Tibial artery (tissue), 4 donors: ENCODE data around the gene TMPRSS13.
A peak's percentile ranks its signal among the peaks of the same experiment; 100 is the strongest.
"Not testable (repeated sequence)": the region's sequence is repeated elsewhere in the genome, so short reads cannot be mapped to it uniquely, and the experiment has no call there.

Experiments
- DNase-seq, 2 donors: peaks; one replicate each; pipeline ENCODE4 v3.0.0-alpha.2; 2019
- H3K27ac ChIP-seq, 2 donors: fragments of 200-600 bp; sonication (generic) in 1 of 2; 1 replicate in 1 of 2; 2 replicates in 1 of 2; pipeline ENCODE4 v1.5.1; 2018 to 2019; ENCODE audit warnings: mild to moderate bottlenecking in 1 of 2
- H3K27me3 ChIP-seq, 2 donors: fragments of 200-600 bp; sonication (generic) in 1 of 2; one replicate each; pipeline versions ENCODE4 v1.5.1 to v1.6.0; 2016 to 2019
- H3K36me3 ChIP-seq, 3 donors: fragments of 200-600 bp; sonication (generic) in 2 of 3; one replicate each; pipeline ENCODE4 v1.5.1; 2016 to 2019; ENCODE audit warnings: mild to moderate bottlenecking in 2 of 3
- H3K4me1 ChIP-seq, 4 donors: fragments of 200-600 bp; sonication (generic) in 2 of 4; 1 replicate in 3 of 4; 2 replicates in 1 of 4; pipeline ENCODE4 v1.5.1; 2016 to 2019
- H3K4me3 ChIP-seq, 2 donors: fragments of 200-600 bp; sonication (generic) in 1 of 2; 1 replicate in 1 of 2; 2 replicates in 1 of 2; pipeline ENCODE4 v1.5.1; 2018 to 2019; ENCODE audit warnings: mild to moderate bottlenecking in 2 of 2
- H3K9me3 ChIP-seq, 3 donors: fragments of 200-600 bp; sonication (generic) in 1 of 3; one replicate each; pipeline ENCODE4 v1.5.1; 2016 to 2019
- intact Hi-C: fragments of 100-400 bp; cut with DNase I; formaldehyde crosslinking; loops from one replicate; pipeline ENCODE4 v1.15.0; 2023; ENCODE audit warnings: low total_unique reads
- TF ChIP-seq, protein P1 (sequence below), 2 experiments: fragments of 200-600 bp in 1 of 2; fragments of 450-650 bp in 1 of 2; IDR thresholded peaks; one replicate each; pipeline ENCODE4 v1.5.1; 2017 to 2019; ENCODE audit warnings: antibody characterized with exemption in 2 of 2, mild to moderate bottlenecking in 1 of 2, moderate library complexity in 1 of 2

TMPRSS13 gene

DNA sequence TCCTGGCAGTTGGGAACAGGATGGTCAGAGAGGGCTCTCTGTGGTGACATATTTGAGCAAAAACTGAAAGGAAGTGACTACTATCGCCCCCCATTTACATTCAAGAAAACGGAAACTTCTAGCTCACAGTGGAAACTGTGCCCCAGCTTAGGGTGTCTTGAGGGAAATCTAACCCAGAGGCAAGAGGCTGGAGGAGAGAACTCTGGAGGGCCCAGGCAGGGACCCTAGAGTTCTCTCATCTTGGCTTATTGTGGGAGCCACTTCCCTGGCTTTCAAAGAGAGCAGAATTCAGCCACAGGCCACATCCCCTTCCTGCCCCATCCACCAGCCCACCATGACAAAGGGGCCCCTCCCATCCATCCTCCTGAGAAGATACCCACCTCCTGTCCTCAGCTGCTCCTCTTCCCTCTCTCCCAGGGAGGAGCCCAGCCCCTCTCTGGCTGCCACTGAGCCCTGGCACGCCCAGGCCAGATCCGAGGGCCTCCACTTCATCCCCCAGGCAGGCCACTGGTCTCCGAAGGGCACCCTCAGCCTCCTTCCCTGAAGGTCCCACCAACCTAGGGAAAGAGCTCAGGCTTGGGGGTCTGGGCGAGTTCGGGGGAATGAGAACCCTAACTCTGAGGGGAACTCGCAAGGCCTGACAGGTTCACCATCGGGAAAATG is 1.6 kb upstream of the TMPRSS13 start:
- intact Hi-C loops: no loop called here
- H3K36me3 ChIP-seq: no peaks in the 10 kb centered on the region
- no peaks in the 10 kb centered on the region for H3K9me3 ChIP-seq
- no peaks in the 10 kb centered on the region for H3K4me1 ChIP-seq
- peaks cover 0 to 11% of the 10 kb centered on the region in 2 donors for H3K27me3 ChIP-seq
- H3K27ac ChIP-seq: no peak overlapping the region
- TF ChIP-seq, protein P1, sequence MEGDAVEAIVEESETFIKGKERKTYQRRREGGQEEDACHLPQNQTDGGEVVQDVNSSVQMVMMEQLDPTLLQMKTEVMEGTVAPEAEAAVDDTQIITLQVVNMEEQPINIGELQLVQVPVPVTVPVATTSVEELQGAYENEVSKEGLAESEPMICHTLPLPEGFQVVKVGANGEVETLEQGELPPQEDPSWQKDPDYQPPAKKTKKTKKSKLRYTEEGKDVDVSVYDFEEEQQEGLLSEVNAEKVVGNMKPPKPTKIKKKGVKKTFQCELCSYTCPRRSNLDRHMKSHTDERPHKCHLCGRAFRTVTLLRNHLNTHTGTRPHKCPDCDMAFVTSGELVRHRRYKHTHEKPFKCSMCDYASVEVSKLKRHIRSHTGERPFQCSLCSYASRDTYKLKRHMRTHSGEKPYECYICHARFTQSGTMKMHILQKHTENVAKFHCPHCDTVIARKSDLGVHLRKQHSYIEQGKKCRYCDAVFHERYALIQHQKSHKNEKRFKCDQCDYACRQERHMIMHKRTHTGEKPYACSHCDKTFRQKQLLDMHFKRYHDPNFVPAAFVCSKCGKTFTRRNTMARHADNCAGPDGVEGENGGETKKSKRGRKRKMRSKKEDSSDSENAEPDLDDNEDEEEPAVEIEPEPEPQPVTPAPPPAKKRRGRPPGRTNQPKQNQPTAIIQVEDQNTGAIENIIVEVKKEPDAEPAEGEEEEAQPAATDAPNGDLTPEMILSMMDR (IDR thresholded peaks at IDR 0.05): no peak
- peak in 1 of 2 donors; percentile 35 for DNase-seq
- H3K4me3 ChIP-seq: no peak overlapping the region

DNA sequence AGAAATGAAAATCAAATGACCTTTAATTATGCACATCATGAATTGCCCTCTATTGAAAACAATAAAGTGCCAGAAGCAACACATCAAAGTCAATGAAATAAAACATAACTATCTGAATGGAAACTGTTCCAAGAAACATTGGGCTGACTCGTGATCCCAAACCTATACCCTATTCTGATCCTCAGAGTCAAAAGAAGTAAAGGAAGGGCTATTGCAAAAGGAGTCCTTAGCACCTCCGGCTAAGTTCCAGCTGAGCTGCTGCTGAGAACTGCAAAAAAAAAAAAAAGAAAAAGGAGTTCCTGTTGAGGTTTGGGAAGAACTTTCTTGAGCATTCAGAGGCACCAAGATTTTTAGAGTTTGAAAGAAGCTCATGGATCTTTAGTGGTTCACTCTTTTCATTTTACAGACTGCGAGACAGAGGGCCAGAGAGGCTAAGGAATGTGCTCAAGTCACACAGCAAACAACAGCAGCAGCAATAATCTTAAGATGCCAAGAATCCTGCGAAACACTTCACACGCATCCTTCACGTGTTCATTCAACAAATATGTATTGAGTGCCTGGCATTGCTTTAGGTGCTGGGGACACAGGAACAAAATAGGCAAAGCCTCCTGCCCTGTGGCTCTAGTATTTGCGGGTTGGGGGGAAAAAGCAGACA is 841 bp upstream of the TMPRSS13 start:
- Histone ChIP-seq H3K4me1 (no peaks in the 10 kb centered on the region), H3K9me3 (no peaks in the 10 kb centered on the region), H3K36me3 (no peaks in the 10 kb centered on the region), H3K27ac (no peak overlapping the region), H3K27me3 (peaks cover 0 to 15% of the 10 kb centered on the region in 2 donors), H3K4me3 (no peak overlapping the region)
- DNase-seq: peak in 1 of 2 donors; percentile 25
- TF ChIP-seq, protein P1 (IDR thresholded peaks at IDR 0.05): no peak
- intact Hi-C loops: no loop called here

DNA sequence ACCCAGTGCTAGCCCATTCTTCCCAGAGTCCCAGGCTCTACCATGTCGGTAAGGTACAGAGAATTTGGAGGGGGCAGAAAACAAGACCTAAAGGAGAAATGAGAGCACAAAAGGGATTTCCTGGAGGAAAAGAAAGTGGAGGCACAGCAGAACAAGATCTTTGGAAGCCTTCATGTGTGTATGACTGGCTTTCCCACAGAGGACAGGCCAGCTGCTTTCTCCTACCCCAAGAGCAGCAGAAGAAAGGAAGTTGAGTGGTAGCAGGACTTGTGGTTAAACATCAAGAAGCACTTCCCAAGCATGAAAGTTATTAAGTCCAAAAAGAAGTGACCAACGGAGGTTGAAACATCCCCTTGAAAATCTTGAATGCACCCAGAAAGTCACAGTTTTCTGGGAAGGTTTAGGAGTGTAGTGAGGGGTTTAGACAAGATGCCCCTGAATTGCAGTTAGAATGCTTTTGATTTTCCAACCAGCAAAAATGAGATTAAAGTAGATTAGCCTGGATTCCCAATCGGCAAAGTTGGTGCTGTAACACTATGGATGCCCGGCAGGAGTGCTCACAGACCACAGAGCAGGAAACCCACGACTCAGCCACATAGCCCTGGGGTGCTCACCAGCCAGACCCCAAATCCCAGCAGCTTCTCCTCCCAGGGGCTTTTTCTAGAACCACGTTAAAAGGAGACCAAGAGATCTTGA is 608 bp downstream of the TMPRSS13 start:
- Histone ChIP-seq H3K36me3 (no peaks in the 10 kb centered on the region), H3K9me3 (no peaks in the 10 kb centered on the region), H3K4me3 (no peak overlapping the region), H3K27me3 (peaks cover 0 to 14% of the 10 kb centered on the region in 2 donors), H3K4me1 (no peaks in the 10 kb centered on the region), H3K27ac (no peak overlapping the region)
- intact Hi-C loops: no loop called here
- TF ChIP-seq, protein P1 (IDR thresholded peaks at IDR 0.05): no peak
- DNase-seq: peak in 1 of 2 donors; percentile 15

DNA sequence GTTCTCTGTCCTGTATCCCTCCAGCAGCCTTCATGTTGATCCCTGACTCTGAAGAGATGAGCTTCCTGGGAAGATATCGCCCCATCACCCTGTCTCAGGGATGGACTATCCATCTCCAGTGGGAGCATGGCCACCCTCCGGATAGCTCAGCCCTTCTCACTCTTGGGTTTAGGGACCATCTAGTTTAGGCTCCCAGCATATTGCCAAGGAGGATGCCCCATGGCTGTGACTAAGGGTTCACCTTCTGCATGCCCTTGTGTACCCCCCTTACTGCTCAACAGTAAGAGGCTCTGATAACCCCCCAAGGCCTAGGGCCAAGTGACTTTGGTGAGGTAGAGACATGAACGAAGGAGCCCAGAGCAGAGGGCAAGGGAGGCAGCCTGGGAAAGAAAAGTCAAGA is 1.3 kb downstream of the TMPRSS13 start:
- Histone ChIP-seq H3K9me3 (no peaks in the 10 kb centered on the region), H3K4me3 (no peak overlapping the region), H3K36me3 (no peaks in the 10 kb centered on the region), H3K27me3 (peaks cover 0 to 14% of the 10 kb centered on the region in 2 donors), H3K4me1 (no peaks in the 10 kb centered on the region), H3K27ac (no peak overlapping the region)
- DNase-seq: peak in 1 of 2 donors; percentile 17
- TF ChIP-seq, protein P1 (IDR thresholded peaks at IDR 0.05): no peak
- intact Hi-C loops: no loop called here

- DNase-seq: peak in 1 of 2 donors; percentile 43
- H3K4me3 ChIP-seq, H3K27ac ChIP-seq, H3K9me3 ChIP-seq, H3K36me3 ChIP-seq, intact Hi-C loops, H3K4me1 ChIP-seq: not testable (repeated sequence)
- H3K27me3 ChIP-seq: peaks cover 0 to 14% of the 10 kb centered on the region in 2 donors
Measured at GRCh38 chr11:117926166-117926565, 3.0 kb downstream of the TMPRSS13 start.
